T-helper 17 cell (primary cell): ENCODE results near the gene TM4SF4. TPM values are rescaled to one million over a fixed set of nuclear protein-coding genes. Genes with fewer than 3 reads are reported as not detected.

Experiments used
- ATAC-seq: fragments of 150-1000 bp; cut with Tn5 transposase; 2 replicates; pipeline ENCODE4 v1.10.0; 2021; ENCODE audit warnings: mild to moderate bottlenecking, moderate library complexity
- DNase-seq, 3 donors: peaks; one replicate each; pipeline versions ENCODE4 v3.0.0 to v3.0.0-alpha.2; 2020 to 2021
- H3K9me3 ChIP-seq: one replicate; pipeline ENCODE4 v1.7.0; 2013; ENCODE audit warnings: low read length, mild to moderate bottlenecking; ENCODE audit not compliant: control insufficient read depth, poor library complexity, severe bottlenecking
- H3K27ac Mint-ChIP-seq: one replicate; pipeline ENCODE4 v1.8.0; 2022; ENCODE audit warnings: mild to moderate bottlenecking, moderate library complexity, mixed read lengths
- H3K27me3 Mint-ChIP-seq: one replicate; pipeline ENCODE4 v1.8.0; 2022; ENCODE audit warnings: mixed read lengths
- H3K36me3 Mint-ChIP-seq: one replicate; pipeline ENCODE4 v1.8.0; 2022; ENCODE audit warnings: low read depth, mixed read lengths
- H3K4me1 Mint-ChIP-seq: one replicate; pipeline ENCODE4 v1.8.0; 2022; ENCODE audit warnings: mild to moderate bottlenecking, mixed read lengths
- H3K4me3 Mint-ChIP-seq: one replicate; pipeline ENCODE4 v1.8.0; 2022; ENCODE audit warnings: mild to moderate bottlenecking, moderate library complexity, mixed read lengths
- total RNA-seq, 4 donors: library from RNA in 2 of 4; stranded (reverse) in 2 of 4; gene quantifications; one replicate each; pipeline ENCODE4 v1.2.3 and lab custom pipeline; 2022 to 2026

TM4SF4 gene
- total RNA-seq, 2 donors from 2014 or later, result not detected

GRCh38 chr3:149496891-149497290 is 22.4 kb downstream of the TM4SF4 start:
- Mint-ChIP-seq H3K4me3 (no peak overlapping the region), H3K36me3 (no peaks in the 10 kb centered on the region), H3K27ac (no peak overlapping the region), H3K4me1 (peaks cover 8% of the 10 kb centered on the region), H3K27me3 (peaks cover 40% of the 10 kb centered on the region)
- ATAC-seq (no peak), DNase-seq (no peak)
- H3K9me3 ChIP-seq, result no peaks in the 10 kb centered on the region

GRCh38 chr3:149497966-149498670 is 23.6 kb downstream of the TM4SF4 start:
- H3K4me3 Mint-ChIP-seq, result no peak overlapping the region
- peaks cover 8% of the 10 kb centered on the region for H3K4me1 Mint-ChIP-seq
- H3K27me3 Mint-ChIP-seq, result peaks cover 37% of the 10 kb centered on the region
- DNase-seq (no peak), ATAC-seq (no peak)
- H3K36me3 Mint-ChIP-seq, result no peaks in the 10 kb centered on the region
- no peaks in the 10 kb centered on the region for H3K9me3 ChIP-seq
- H3K27ac Mint-ChIP-seq, result no peak overlapping the region

GRCh38 chr3:149501524-149501923 is 27.0 kb downstream of the TM4SF4 start:
- no peak overlapping the region for H3K4me3 Mint-ChIP-seq
- peaks cover 2% of the 10 kb centered on the region for H3K4me1 Mint-ChIP-seq
- ATAC-seq (no peak), DNase-seq (no peak)
- H3K27ac Mint-ChIP-seq, result no peak overlapping the region
- H3K9me3 ChIP-seq, result no peaks in the 10 kb centered on the region
- peaks cover 37% of the 10 kb centered on the region for H3K27me3 Mint-ChIP-seq
- no peaks in the 10 kb centered on the region for H3K36me3 Mint-ChIP-seq

- H3K27ac Mint-ChIP-seq, result no peak overlapping the region
Observed at GRCh38 chr3:149502438-149502837, 27.9 kb downstream of the TM4SF4 start.

GRCh38 chr3:149506540-149506939 is 32.0 kb downstream of the TM4SF4 start:
- Mint-ChIP-seq H3K27ac (no peak overlapping the region), H3K36me3 (peaks cover 3% of the 10 kb centered on the region), H3K4me1 (peaks cover 9% of the 10 kb centered on the region), H3K4me3 (no peak overlapping the region), H3K27me3 (peaks cover 42% of the 10 kb centered on the region)
- no peaks in the 10 kb centered on the region for H3K9me3 ChIP-seq
- ATAC-seq, result no peak
- DNase-seq, result no peak

More at GRCh38 chr3:149502438-149502837, 27.9 kb downstream of the TM4SF4 start:
- H3K9me3 ChIP-seq, result no peaks in the 10 kb centered on the region
- DNase-seq (no peak), ATAC-seq (no peak)
- Mint-ChIP-seq H3K4me3 (no peak overlapping the region), H3K4me1 (peaks cover 2% of the 10 kb centered on the region), H3K36me3 (no peaks in the 10 kb centered on the region), H3K27me3 (peaks cover 40% of the 10 kb centered on the region)

- Mint-ChIP-seq H3K27ac (no peak overlapping the region), H3K4me1 (peaks cover 9% of the 10 kb centered on the region), H3K4me3 (peak overlapping the region; percentile 7), H3K27me3 (peaks cover 41% of the 10 kb centered on the region), H3K36me3 (peaks cover 3% of the 10 kb centered on the region)
- DNase-seq (no peak), ATAC-seq (no peak)
- no peaks in the 10 kb centered on the region for H3K9me3 ChIP-seq
Observed at GRCh38 chr3:149506965-149507364, 32.5 kb downstream of the TM4SF4 start.

GRCh38 chr3:149507491-149508324 is 33.2 kb downstream of the TM4SF4 start:
- Mint-ChIP-seq H3K4me3 (peak overlapping the region; percentile 12), H3K27me3 (peaks cover 49% of the 10 kb centered on the region), H3K4me1 (peaks cover 15% of the 10 kb centered on the region), H3K36me3 (peaks cover 3% of the 10 kb centered on the region), H3K27ac (peak overlapping the region; percentile 68)
- H3K9me3 ChIP-seq, result no peaks in the 10 kb centered on the region
- ATAC-seq, result peak; percentile 32
- DNase-seq, result no peak

- Mint-ChIP-seq H3K27ac (no peak overlapping the region), H3K36me3 (peaks cover 3% of the 10 kb centered on the region), H3K4me3 (no peak overlapping the region), H3K27me3 (peaks cover 46% of the 10 kb centered on the region), H3K4me1 (peaks cover 15% of the 10 kb centered on the region)
- no peaks in the 10 kb centered on the region for H3K9me3 ChIP-seq
- ATAC-seq (no peak), DNase-seq (no peak)
Observed at GRCh38 chr3:149509526-149509925, 35.0 kb downstream of the TM4SF4 start.

GRCh38 chr3:149510480-149510879 is 36.0 kb downstream of the TM4SF4 start:
- Mint-ChIP-seq H3K36me3 (peaks cover 3% of the 10 kb centered on the region), H3K4me3 (no peak overlapping the region), H3K27ac (no peak overlapping the region), H3K27me3 (peaks cover 49% of the 10 kb centered on the region), H3K4me1 (peaks cover 15% of the 10 kb centered on the region)
- DNase-seq (no peak), ATAC-seq (no peak)
- no peaks in the 10 kb centered on the region for H3K9me3 ChIP-seq

GRCh38 chr3:149511040-149511626 is 36.6 kb downstream of the TM4SF4 start:
- DNase-seq (no peak), ATAC-seq (no peak)
- Mint-ChIP-seq H3K27ac (no peak overlapping the region), H3K27me3 (peaks cover 48% of the 10 kb centered on the region), H3K4me1 (peaks cover 15% of the 10 kb centered on the region), H3K4me3 (no peak overlapping the region), H3K36me3 (peaks cover 3% of the 10 kb centered on the region)
- H3K9me3 ChIP-seq, result no peaks in the 10 kb centered on the region

- H3K9me3 ChIP-seq, result no peaks in the 10 kb centered on the region
- H3K36me3 Mint-ChIP-seq, result peaks cover 3% of the 10 kb centered on the region
- no peak overlapping the region for H3K4me3 Mint-ChIP-seq
- ATAC-seq, result no peak
- peaks cover 41% of the 10 kb centered on the region for H3K27me3 Mint-ChIP-seq
- H3K4me1 Mint-ChIP-seq, result peaks cover 15% of the 10 kb centered on the region
- H3K27ac Mint-ChIP-seq, result no peak overlapping the region
- DNase-seq, result no peak
Observed at GRCh38 chr3:149512073-149512782, 37.7 kb downstream of the TM4SF4 start.

- Mint-ChIP-seq H3K36me3 (peaks cover 3% of the 10 kb centered on the region), H3K4me3 (no peak overlapping the region), H3K27me3 (peaks cover 40% of the 10 kb centered on the region), H3K27ac (no peak overlapping the region), H3K4me1 (peaks cover 9% of the 10 kb centered on the region)
- no peak for DNase-seq
- no peak for ATAC-seq
- H3K9me3 ChIP-seq, result no peaks in the 10 kb centered on the region
Observed at GRCh38 chr3:149514471-149514870, 40.0 kb downstream of the TM4SF4 start.

- peaks cover 9% of the 10 kb centered on the region for H3K4me1 Mint-ChIP-seq
- no peaks in the 10 kb centered on the region for H3K9me3 ChIP-seq
- DNase-seq, result no peak
- H3K4me3 Mint-ChIP-seq, result no peak overlapping the region
- H3K27ac Mint-ChIP-seq, result no peak overlapping the region
- peaks cover 3% of the 10 kb centered on the region for H3K36me3 Mint-ChIP-seq
- no peak for ATAC-seq
- H3K27me3 Mint-ChIP-seq, result peaks cover 38% of the 10 kb centered on the region
Observed at GRCh38 chr3:149515249-149515648, 40.8 kb downstream of the TM4SF4 start.
